A549 treated with ZK216348 at 1 μM for 4 hours (cell line): ENCODE results near the gene PRAMEF10. TPM values are rescaled to one million over a fixed set of nuclear protein-coding genes. Genes with fewer than 3 reads are reported as not detected.

ENCODE experiments used
- total RNA-seq: library from RNA; stranded (reverse); fragments of 200-300 nt; extraction: Qiagen RNA extraction; gene quantifications from 5 replicates; pipeline ENCODE4 v1.2.3, GENCODE V29; 2022; ENCODE audit warnings: low read depth

PRAMEF10 gene, protein sequence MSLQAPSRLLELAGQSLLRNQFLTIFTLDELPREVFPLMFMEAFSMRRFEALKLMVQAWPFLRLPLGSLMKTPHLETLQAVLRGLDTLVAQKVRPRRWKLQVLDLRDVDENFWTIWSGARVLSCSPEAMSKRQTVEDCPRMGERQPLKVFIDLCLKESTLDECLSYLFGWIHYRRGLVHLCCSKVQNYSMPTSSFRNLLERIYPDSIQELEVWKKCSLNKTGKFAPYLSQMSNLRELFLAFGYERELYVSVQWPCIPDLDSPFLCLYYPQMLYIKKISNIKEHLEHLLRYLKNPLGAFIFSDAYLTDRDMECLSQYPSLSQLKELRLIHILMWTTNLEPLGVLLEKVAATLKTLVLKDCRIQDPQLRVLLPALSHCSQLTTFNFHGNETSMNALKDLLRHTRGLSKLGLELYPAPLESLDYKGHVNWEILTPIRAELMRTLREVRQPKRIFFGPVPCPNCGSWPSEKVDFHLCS
- not detected in 5 replicates for total RNA-seq

DNA sequence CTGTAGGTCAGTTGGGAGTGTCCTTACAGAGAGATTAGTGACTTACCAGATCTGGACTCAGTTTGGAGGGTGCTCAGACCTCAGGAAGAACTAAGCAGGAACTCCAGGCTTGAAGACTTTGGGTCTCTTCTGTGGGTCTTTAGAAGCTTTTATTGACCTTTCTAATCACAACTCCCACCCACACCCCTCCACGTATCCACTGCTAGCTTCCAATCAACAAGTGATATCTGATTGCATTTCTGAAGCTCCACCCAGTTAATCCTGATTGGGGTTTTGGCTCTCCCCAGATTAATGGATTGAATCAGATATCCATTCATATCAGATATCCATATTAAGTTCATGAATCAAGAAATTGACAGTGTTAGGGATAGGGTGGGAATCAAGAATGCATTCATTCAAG is at the start of gene PRAMEF10:
TSS of gene PRAMEF10 (minus strand) at position 101 of the 400 bp plus-strand sequence. CDS start 2,423 bp downstream, outside the sequence.

DNA sequence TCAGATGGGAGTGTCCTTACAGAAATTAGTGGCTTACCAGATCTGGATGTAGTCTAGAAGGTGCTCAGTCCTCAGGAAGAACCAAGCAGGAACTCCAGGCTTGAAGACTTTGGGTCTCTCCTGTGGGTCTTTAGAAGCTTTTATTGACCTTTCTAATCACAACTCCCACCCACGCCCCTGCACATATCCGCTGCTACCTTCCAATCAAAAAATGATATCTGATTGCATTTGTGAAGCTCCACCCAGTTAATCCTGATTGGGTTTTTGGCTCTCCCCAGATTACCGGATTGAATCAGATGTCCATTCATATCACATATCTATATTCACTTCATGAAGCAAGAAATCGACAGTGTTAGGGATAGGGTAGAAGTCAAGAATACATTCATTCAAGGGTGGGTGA is 49.4 kb upstream of the PRAMEF10 start, which contains the start of gene PRAMEF6:
TSS of gene PRAMEF6 (minus strand) at position 101 of the 400 bp plus-strand sequence. CDS start 5,062 bp downstream, outside the sequence.

DNA sequence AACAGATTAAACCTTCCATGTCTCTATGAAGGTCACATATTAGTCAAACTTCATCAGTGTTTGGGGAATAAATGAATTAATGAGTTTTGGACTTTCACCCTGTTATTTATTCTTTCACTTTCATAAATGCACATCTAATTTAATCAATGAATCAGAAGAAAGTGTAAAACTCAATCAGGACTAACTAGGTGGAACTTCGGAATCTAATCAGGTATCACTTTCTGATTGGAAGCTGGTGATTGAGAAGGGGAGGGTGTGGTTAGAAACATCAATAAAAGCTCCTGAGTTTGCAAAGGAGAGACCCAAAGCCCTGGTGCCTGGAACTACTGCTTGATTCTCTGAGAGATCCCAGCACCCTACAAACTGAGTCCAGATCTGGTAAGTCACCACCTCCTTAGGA is 18.2 kb upstream of the PRAMEF10 start, which contains the start of gene PRAMEF7:
TSS of gene PRAMEF7 (plus strand) at position 301 of the 400 bp plus-strand sequence. CDS start 1,083 bp downstream, outside the sequence.

DNA sequence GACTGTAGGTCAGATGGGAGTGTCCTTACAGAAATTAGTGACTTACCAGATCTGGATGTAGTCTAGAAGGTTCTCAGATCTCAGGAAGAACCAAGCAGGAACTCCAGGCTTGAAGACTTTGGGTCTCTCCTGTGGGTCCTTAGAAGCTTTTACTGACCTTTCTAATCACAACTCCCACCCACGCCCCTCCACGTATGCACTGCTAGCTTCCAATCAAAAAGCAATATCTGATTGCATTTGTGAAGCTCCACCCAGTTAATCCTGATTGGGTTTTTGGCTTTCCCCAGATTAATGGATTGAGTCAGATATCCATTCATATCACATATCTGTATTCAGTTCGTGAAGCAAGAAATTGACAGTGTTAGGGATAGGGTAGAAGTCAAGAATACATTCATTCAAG is 12.0 kb downstream of the PRAMEF10 start, which contains the start of gene PRAMEF4:
TSS of gene PRAMEF4 (minus strand) at position 101 of the 400 bp plus-strand sequence. CDS start 2,807 bp downstream, outside the sequence.

DNA sequence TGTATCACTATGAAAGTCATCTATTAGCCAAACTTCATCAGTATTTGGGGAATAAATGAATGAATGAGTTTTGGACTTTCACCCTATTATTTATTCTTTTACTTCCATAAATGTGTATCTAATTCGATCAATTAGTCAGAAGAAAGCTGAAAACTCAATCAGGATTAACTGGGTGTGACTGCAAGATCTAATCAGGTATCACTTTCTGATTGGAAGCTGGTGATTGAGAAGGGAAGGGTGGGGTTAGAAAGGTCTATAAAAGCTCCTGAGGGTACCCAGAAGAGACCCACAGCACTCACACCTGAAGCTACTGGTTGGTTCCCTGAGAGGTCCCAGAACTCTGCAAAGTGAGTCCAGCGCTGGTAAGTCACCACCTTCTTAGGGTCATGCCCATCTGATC is 41.3 kb downstream of the PRAMEF10 start, which contains the start of gene PRAMEF2:
TSS of gene PRAMEF2 (plus strand) at position 301 of the 400 bp plus-strand sequence. CDS start 1,924 bp downstream, outside the sequence.

DNA sequence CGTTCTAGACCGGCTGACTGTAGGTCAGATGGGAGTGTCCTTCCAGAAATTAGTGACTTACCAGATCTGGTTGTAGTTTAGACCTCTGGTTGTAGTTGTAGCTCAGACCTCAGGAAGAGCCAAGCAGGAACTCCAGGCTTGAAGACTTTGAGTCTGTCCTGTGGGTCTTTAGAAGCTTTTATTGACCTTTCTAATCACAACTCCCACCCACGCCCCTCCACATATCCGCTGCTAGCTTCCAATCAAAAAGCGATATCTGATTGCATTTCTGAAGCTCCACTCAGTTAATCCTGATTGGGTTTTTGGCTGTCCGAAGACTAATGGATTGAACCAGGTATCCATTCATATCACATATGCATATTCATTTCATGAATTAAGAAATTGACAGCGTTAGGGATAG is 49.5 kb downstream of the PRAMEF10 start, which contains the start of gene HNRNPCL1:
TSS of gene HNRNPCL1 (minus strand) at position 101 of the 400 bp plus-strand sequence. CDS start 431 bp downstream, outside the sequence.

Other genes with a start within 250 kb of the PRAMEF10 start
- gene AADACL3, start 182.2 kb downstream of the PRAMEF10 start, total RNA-seq, result not detected in 5 replicates
- gene CFAP107, start 152.1 kb downstream of the PRAMEF10 start, total RNA-seq, result not detected in 5 replicates
- not detected in 5 replicates for gene PRAMEF12, start 124.5 kb downstream of the PRAMEF10 start, total RNA-seq
- gene PRAMEF1, start 106.9 kb downstream of the PRAMEF10 start, total RNA-seq, result not detected in 5 replicates
- not detected in 5 replicates for gene PRAMEF11, start 66.9 kb downstream of the PRAMEF10 start, total RNA-seq
- not detected in 5 replicates for gene HNRNPCL1, start 49.5 kb downstream of the PRAMEF10 start, total RNA-seq
- not detected in 5 replicates for gene PRAMEF2, start 41.2 kb downstream of the PRAMEF10 start, total RNA-seq
- gene PRAMEF4, start 12.1 kb downstream of the PRAMEF10 start, total RNA-seq, result not detected in 5 replicates
- not detected in 5 replicates for gene PRAMEF7, start 18.3 kb upstream of the PRAMEF10 start, total RNA-seq
- not detected in 5 replicates for gene PRAMEF6, start 49.3 kb upstream of the PRAMEF10 start, total RNA-seq
- gene PRAMEF27, start 158.3 kb upstream of the PRAMEF10 start, total RNA-seq, result not detected in 5 replicates
- not detected in 5 replicates for gene HNRNPCL3, start 162.5 kb upstream of the PRAMEF10 start, total RNA-seq
- not detected in 5 replicates for gene PRAMEF25, start 172.5 kb upstream of the PRAMEF10 start, total RNA-seq
- not detected in 5 replicates for gene HNRNPCL2, start 218.6 kb upstream of the PRAMEF10 start, total RNA-seq